PC-3 (cell line): Measurements from ENCODE around the gene ZNF569. TPM values are rescaled to one million over a fixed set of nuclear protein-coding genes. Genes with fewer than 3 reads are reported as not detected.
A peak's percentile ranks its signal among the peaks of the same experiment; 100 is the strongest.

Source experiments
- ATAC-seq: fragments of 200-7000 bp; cut with Tn5 transposase; 2 replicates; pipeline ENCODE4 v1.9.1; 2020; ENCODE audit warnings: mild to moderate bottlenecking, moderate library complexity
- BruUV-seq: library from RNA; stranded (reverse); fragments of 400-500 nt; replicated peaks from 2 replicates; lab custom pipeline; 2021; lab: Mats Ljungman, UMichigan
- CTCF ChIA-PET: fragments of 300-600 bp; sonication (Branson Sonifier 250); formaldehyde crosslinking; loops from one replicate; lab custom pipeline; 2022; ENCODE audit warnings: antibody characterized with exemption; lab: Charles Lee
- POLR2A ChIA-PET: fragments of 300-600 bp; sonication (Branson Sonifier 250); formaldehyde crosslinking; loops from one replicate; lab custom pipeline; 2022; ENCODE audit warnings: antibody characterized with exemption; ENCODE audit not compliant: unreplicated experiment; lab: Charles Lee
- DNase-seq: peaks from one replicate; pipeline ENCODE4 v3.0.0-alpha.2; 2015
- H2AFZ ChIP-seq: fragments of 300-600 bp; sonication (generic); 2 replicates; pipeline ENCODE4 v1.6.0; 2016; ENCODE audit warnings: antibody characterized with exemption, low read length
- H3F3A ChIP-seq: fragments of 300-600 bp; sonication (generic); one replicate; pipeline ENCODE4 v1.6.0; 2017; ENCODE audit warnings: antibody characterized with exemption, low read length, control low read depth, mild to moderate bottlenecking; ENCODE audit not compliant: unreplicated experiment
- H3K27ac ChIP-seq: fragments of 300-600 bp; sonication (generic); 2 replicates; pipeline ENCODE4 v1.5.1; 2016; ENCODE audit warnings: mild to moderate bottlenecking, low read length
- H3K27me3 ChIP-seq: fragments of 300-600 bp; sonication (generic); 2 replicates; pipeline ENCODE4 v1.6.1; 2016; ENCODE audit warnings: low read length, mixed read lengths
- H3K36me3 ChIP-seq: fragments of 300-600 bp; sonication (generic); 2 replicates; pipeline ENCODE4 v1.6.1; 2016; ENCODE audit warnings: low read depth, mixed run types, low read length, mixed read lengths
- H3K4me1 ChIP-seq: fragments of 300-600 bp; sonication (generic); 2 replicates; pipeline ENCODE4 v1.5.1; 2016; ENCODE audit warnings: low read length; ENCODE audit not compliant: insufficient read depth
- H3K4me2 ChIP-seq: fragments of 300-600 bp; sonication (generic); 2 replicates; pipeline ENCODE4 v1.6.0; 2016; ENCODE audit warnings: low read length
- H3K4me3 ChIP-seq: fragments of 300-600 bp; sonication (generic); 2 replicates; pipeline ENCODE4 v1.5.1; 2016; ENCODE audit warnings: mild to moderate bottlenecking, low read length, mixed read lengths
- H3K79me2 ChIP-seq: fragments of 300-600 bp; sonication (generic); 2 replicates; pipeline ENCODE4 v1.6.1; 2017; ENCODE audit warnings: low read length, mixed read lengths
- H3K9ac ChIP-seq: fragments of 300-600 bp; sonication (generic); 2 replicates; pipeline ENCODE4 v1.6.0; 2016; ENCODE audit warnings: mild to moderate bottlenecking, low read length
- H3K9me2 ChIP-seq: fragments of 300-600 bp; sonication (generic); replicated peaks from 2 replicates; pipeline ENCODE4 v1.6.1; 2016; ENCODE audit warnings: mixed run types, low read length, mixed read lengths
- H3K9me3 ChIP-seq: fragments of 300-600 bp; sonication (generic); 2 replicates; pipeline ENCODE4 v1.6.1; 2016; ENCODE audit warnings: low read length, mixed read lengths
- H4K20me1 ChIP-seq: fragments of 300-600 bp; sonication (generic); 2 replicates; pipeline ENCODE4 v1.6.1; 2016; ENCODE audit warnings: low read length, mixed read lengths
- CTCF ChIP-seq: fragments of 300-600 bp; sonication (generic); conservative IDR thresholded peaks from 2 replicates; pipeline ENCODE4 v1.5.1; 2017; ENCODE audit warnings: antibody characterized with exemption, low read depth, mild to moderate bottlenecking, low read length
- EZH2 ChIP-seq: fragments of 300-600 bp; sonication (generic); IDR thresholded peaks from one replicate; pipeline ENCODE4 v1.6.1; 2017; ENCODE audit warnings: antibody characterized with exemption, mild to moderate bottlenecking, low read length; ENCODE audit not compliant: unreplicated experiment
- EZH2phosphoT487 ChIP-seq: fragments of 300-600 bp; sonication (generic); IDR thresholded peaks from 2 replicates; pipeline ENCODE4 v1.6.1; 2018; ENCODE audit warnings: mild to moderate bottlenecking, antibody characterized with exemption, low read length, borderline replicate concordance
- intact Hi-C: fragments of 100-400 bp; cut with micrococcal nuclease; formaldehyde crosslinking; loops from 2 replicates; pipeline ENCODE4 v1.9.0; 2023
- total RNA-seq: library from RNA; depleted of rRNA; stranded (reverse); fragments of >200 nt; gene quantifications from 2 replicates; pipeline ENCODE4 v1.2.3, GENCODE V29; 2014; rRNA removed

The ZNF569 gene
- total RNA-seq, 1 experiment from 2014 or later: 1.5 TPM

- ATAC-seq (no peak), DNase-seq (no peak)
- no peak overlapping the region for H2AFZ ChIP-seq
- TF ChIP-seq CTCF: no peak
- TF ChIP-seq EZH2phosphoT487: no peak
- no peak for TF ChIP-seq EZH2
- BruUV-seq: TSS peak; percentile 8
- H3K4me3 ChIP-seq: no peak overlapping the region
- no peaks in the 10 kb centered on the region for H3K9me2 ChIP-seq
- peaks cover 55% of the 10 kb centered on the region for H3K36me3 ChIP-seq
- H4K20me1 ChIP-seq: no peaks in the 10 kb centered on the region
- no peaks in the 10 kb centered on the region for H3K27me3 ChIP-seq
- 0 out of 2 replicates have a peak, but pooled peaks cover 14% of the 10 kb centered on the region for H3K9me3 ChIP-seq
- no peaks in the 10 kb centered on the region for H3K79me2 ChIP-seq
- H3K27ac ChIP-seq: no peak overlapping the region
- H3F3A ChIP-seq: no peaks in the 10 kb centered on the region
- ChIA-PET POLR2A (no interaction called here), CTCF (no interaction called here)
- no peak overlapping the region for H3K4me2 ChIP-seq
- intact Hi-C loops: no loop called here
- H3K4me1 ChIP-seq: no peaks in the 10 kb centered on the region
- H3K9ac ChIP-seq: no peak overlapping the region
Measured at GRCh38 chr19:37362733-37363132, 104.5 kb downstream of the ZNF569 start.

GRCh38 chr19:37361994-37362393 is 105.2 kb downstream of the ZNF569 start:
- H3K9me3 ChIP-seq: 0 out of 2 replicates have a peak, but pooled peaks cover 14% of the 10 kb centered on the region
- H3F3A ChIP-seq: no peaks in the 10 kb centered on the region
- no peaks in the 10 kb centered on the region for H4K20me1 ChIP-seq
- DNase-seq (no peak), ATAC-seq (no peak)
- H3K27me3 ChIP-seq: no peaks in the 10 kb centered on the region
- intact Hi-C loops: no loop called here
- no TSS peak for BruUV-seq
- no peaks in the 10 kb centered on the region for H3K9me2 ChIP-seq
- H3K9ac ChIP-seq: no peak overlapping the region
- POLR2A ChIA-PET: no interaction called here
- no peaks in the 10 kb centered on the region for H3K79me2 ChIP-seq
- CTCF ChIA-PET: no interaction called here
- peaks cover 63% of the 10 kb centered on the region for H3K36me3 ChIP-seq
- H3K4me2 ChIP-seq: no peak overlapping the region
- H2AFZ ChIP-seq: no peak overlapping the region
- no peaks in the 10 kb centered on the region for H3K4me1 ChIP-seq
- H3K27ac ChIP-seq: no peak overlapping the region
- TF ChIP-seq EZH2 (no peak), EZH2phosphoT487 (no peak), CTCF (no peak)
- H3K4me3 ChIP-seq: no peak overlapping the region

Other genes starting within 250 kb of the ZNF569 start
- gene ZNF383, start 249.2 kb downstream of the ZNF569 start, total RNA-seq: 0.58 and 2.5 TPM in 2 replicates
- gene ZNF527, start 96.3 kb downstream of the ZNF569 start, total RNA-seq: 1.6 and 4.1 TPM in 2 replicates
- gene ZNF570, start 1.9 kb upstream of the ZNF569 start, total RNA-seq: 0.07 and 0.63 TPM in 2 replicates
- not detected in 2 replicates for gene ZNF793, start 39.5 kb upstream of the ZNF569 start, total RNA-seq
- 0.58 and 1.4 TPM in 2 replicates for gene ZNF571, start 127.3 kb upstream of the ZNF569 start, total RNA-seq
- gene ZNF540, start 127.4 kb upstream of the ZNF569 start, total RNA-seq: 0.22 TPM in 1 of 2 replicates, not detected in the other
- 5.0 and 5.3 TPM in 2 replicates for gene ZFP30, start 188.0 kb upstream of the ZNF569 start, total RNA-seq